Measurements from ENCODE around the gene IL7R. TPM values are rescaled to one million over a fixed set of nuclear protein-coding genes. Genes with fewer than 3 reads are reported as not detected.
A peak's percentile ranks its signal among the peaks of the same experiment; 100 is the strongest.

IL7R gene, protein sequence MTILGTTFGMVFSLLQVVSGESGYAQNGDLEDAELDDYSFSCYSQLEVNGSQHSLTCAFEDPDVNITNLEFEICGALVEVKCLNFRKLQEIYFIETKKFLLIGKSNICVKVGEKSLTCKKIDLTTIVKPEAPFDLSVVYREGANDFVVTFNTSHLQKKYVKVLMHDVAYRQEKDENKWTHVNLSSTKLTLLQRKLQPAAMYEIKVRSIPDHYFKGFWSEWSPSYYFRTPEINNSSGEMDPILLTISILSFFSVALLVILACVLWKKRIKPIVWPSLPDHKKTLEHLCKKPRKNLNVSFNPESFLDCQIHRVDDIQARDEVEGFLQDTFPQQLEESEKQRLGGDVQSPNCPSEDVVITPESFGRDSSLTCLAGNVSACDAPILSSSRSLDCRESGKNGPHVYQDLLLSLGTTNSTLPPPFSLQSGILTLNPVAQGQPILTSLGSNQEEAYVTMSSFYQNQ
- 360 TPM for total RNA-seq

DNA sequence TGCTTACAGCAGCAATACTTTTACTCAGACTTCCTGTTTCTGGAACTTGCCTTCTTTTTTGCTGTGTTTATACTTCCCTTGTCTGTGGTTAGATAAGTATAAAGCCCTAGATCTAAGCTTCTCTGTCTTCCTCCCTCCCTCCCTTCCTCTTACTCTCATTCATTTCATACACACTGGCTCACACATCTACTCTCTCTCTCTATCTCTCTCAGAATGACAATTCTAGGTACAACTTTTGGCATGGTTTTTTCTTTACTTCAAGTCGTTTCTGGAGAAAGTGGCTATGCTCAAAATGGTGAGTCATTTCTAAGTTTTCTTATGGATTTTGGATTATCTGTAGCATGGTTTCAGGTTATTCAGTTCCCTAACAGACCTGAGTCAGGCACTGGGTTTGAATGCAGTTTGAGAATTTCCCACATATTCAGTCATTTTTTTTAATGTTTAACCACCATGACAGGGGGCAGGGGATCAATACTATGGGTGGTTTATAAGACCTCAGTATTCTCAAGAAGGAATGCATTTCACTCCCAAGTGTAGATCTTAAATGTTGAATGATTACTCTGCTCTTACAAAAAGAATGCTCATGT is at the start of gene IL7R:
Gene IL7R (plus strand): TSS at position 127 of the 587 bp plus-strand sequence. CDS start 87 bp downstream, at position 214.
- no peaks in the 10 kb centered on the region for H3K9me3 ChIP-seq (ENCODE audit: low read depth, low read length)
- H3K4me3 ChIP-seq (ENCODE audit: low read length): peak within 1 kb of the TSS; percentile 47
- peaks cover 37% of the 10 kb centered on the region for H3K4me1 ChIP-seq (ENCODE audit: insufficient read depth, low read length)
- no peaks in the 10 kb centered on the region for H3K27me3 ChIP-seq (ENCODE audit: insufficient read depth, low read length)

GRCh38 chr5:35810601-35811000 is 46.1 kb upstream of the IL7R start:
- Histone ChIP-seq H3K4me1 (ENCODE audit: insufficient read depth, low read length) (peaks cover 28% of the 10 kb centered on the region), H3K27me3 (ENCODE audit: insufficient read depth, low read length) (no peaks in the 10 kb centered on the region), H3K9me3 (ENCODE audit: low read depth, low read length) (no peaks in the 10 kb centered on the region), H3K4me3 (ENCODE audit: low read length) (no peak overlapping the region)

- Histone ChIP-seq H3K4me1 (ENCODE audit: insufficient read depth, low read length) (peaks cover 31% of the 10 kb centered on the region), H3K27me3 (ENCODE audit: insufficient read depth, low read length) (no peaks in the 10 kb centered on the region), H3K9me3 (ENCODE audit: low read depth, low read length) (no peaks in the 10 kb centered on the region), H3K4me3 (ENCODE audit: low read length) (no peak overlapping the region)
Observed at GRCh38 chr5:35811108-35811741, 45.5 kb upstream of the IL7R start.

- H3K4me3 ChIP-seq (ENCODE audit: low read length): no peak overlapping the region
- no peaks in the 10 kb centered on the region for H3K27me3 ChIP-seq (ENCODE audit: insufficient read depth, low read length)
- H3K9me3 ChIP-seq (ENCODE audit: low read depth, low read length): no peaks in the 10 kb centered on the region
- H3K4me1 ChIP-seq (ENCODE audit: insufficient read depth, low read length): peaks cover 34% of the 10 kb centered on the region
Observed at GRCh38 chr5:35813521-35813920, 43.2 kb upstream of the IL7R start.

DNA sequence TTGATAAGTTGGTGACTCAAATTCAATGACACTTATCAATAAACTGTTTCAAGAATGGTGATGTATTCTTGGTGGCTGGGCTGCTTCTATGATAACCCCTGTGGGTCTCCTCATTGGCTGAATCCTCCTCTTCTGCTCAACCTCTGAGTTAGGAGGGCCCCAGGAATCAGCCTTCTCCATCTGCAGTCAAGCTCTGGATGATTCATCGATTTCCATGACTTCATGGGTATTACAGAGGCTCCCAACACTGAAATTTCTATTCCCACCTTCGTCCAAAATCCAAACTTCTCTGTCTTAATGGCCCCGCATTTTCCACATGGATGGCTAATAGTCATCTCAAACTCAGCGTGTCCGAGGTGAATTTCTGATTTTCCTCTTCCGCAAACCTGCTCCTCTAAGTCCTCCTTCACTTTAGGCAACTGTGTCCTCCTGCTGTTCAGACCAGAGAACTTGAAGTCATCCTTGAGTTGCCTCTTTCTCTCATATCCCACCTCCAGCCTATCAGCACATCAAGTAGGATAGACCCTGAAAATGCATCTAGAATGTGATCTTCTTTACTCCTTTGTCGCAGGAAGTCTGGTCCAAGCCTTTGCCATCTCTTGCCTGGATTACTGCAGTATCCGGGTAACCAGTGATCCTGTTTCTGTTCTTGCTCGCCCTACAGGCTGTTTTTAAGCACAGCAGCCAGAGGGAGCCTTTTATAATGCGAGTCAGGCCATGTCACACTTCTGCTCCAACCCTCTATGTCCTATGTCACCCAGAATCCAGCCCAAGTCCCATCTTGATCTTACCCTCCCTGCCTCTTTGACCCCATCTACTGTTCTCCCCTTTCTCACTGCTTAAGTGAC is 41.4 kb upstream of the IL7R start:
- Histone ChIP-seq H3K4me1 (ENCODE audit: insufficient read depth, low read length) (peaks cover 33% of the 10 kb centered on the region), H3K27me3 (ENCODE audit: insufficient read depth, low read length) (no peaks in the 10 kb centered on the region), H3K4me3 (ENCODE audit: low read length) (no peak overlapping the region), H3K9me3 (ENCODE audit: low read depth, low read length) (no peaks in the 10 kb centered on the region)

- Histone ChIP-seq H3K27me3 (ENCODE audit: insufficient read depth, low read length) (no peaks in the 10 kb centered on the region), H3K4me3 (ENCODE audit: low read length) (no peak overlapping the region), H3K4me1 (ENCODE audit: insufficient read depth, low read length) (peaks cover 29% of the 10 kb centered on the region), H3K9me3 (ENCODE audit: low read depth, low read length) (no peaks in the 10 kb centered on the region)
Observed at GRCh38 chr5:35816881-35817521, 39.7 kb upstream of the IL7R start.

- Histone ChIP-seq H3K4me1 (ENCODE audit: insufficient read depth, low read length) (peaks cover 34% of the 10 kb centered on the region), H3K9me3 (ENCODE audit: low read depth, low read length) (no peaks in the 10 kb centered on the region), H3K4me3 (ENCODE audit: low read length) (no peak overlapping the region), H3K27me3 (ENCODE audit: insufficient read depth, low read length) (no peaks in the 10 kb centered on the region)
Observed at GRCh38 chr5:35819026-35819425, 37.7 kb upstream of the IL7R start.

- H3K9me3 ChIP-seq (ENCODE audit: low read depth, low read length): no peaks in the 10 kb centered on the region
- no peak overlapping the region for H3K4me3 ChIP-seq (ENCODE audit: low read length)
- no peaks in the 10 kb centered on the region for H3K27me3 ChIP-seq (ENCODE audit: insufficient read depth, low read length)
- peaks cover 35% of the 10 kb centered on the region for H3K4me1 ChIP-seq (ENCODE audit: insufficient read depth, low read length)
Observed at GRCh38 chr5:35819668-35820067, 37.0 kb upstream of the IL7R start.

- peaks cover 39% of the 10 kb centered on the region for H3K4me1 ChIP-seq (ENCODE audit: insufficient read depth, low read length)
- H3K9me3 ChIP-seq (ENCODE audit: low read depth, low read length): no peaks in the 10 kb centered on the region
- H3K4me3 ChIP-seq (ENCODE audit: low read length): no peak overlapping the region
- no peaks in the 10 kb centered on the region for H3K27me3 ChIP-seq (ENCODE audit: insufficient read depth, low read length)
Observed at GRCh38 chr5:35820735-35821134, 36.0 kb upstream of the IL7R start.

DNA sequence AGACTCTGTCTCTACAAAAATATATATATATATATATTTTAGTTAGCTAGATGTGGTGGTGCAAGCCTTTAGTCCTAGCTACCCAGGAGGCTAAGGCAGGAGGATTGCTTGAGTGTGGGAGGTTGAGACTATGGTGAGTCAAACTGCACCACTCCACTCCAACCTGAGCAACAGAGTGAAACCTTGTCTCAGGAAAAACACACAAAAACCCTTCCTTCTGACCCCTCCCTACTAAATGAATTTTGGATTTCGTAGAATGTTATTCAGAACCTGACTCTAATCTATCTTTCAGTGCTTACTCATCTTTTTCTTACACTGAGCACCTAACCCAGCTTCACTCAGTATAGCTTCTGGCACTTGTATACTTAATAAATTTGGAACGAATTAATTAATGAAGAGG is 35.2 kb upstream of the IL7R start:
- H3K4me1 ChIP-seq (ENCODE audit: insufficient read depth, low read length): peaks cover 42% of the 10 kb centered on the region
- no peaks in the 10 kb centered on the region for H3K27me3 ChIP-seq (ENCODE audit: insufficient read depth, low read length)
- no peak overlapping the region for H3K4me3 ChIP-seq (ENCODE audit: low read length)
- no peaks in the 10 kb centered on the region for H3K9me3 ChIP-seq (ENCODE audit: low read depth, low read length)

- H3K9me3 ChIP-seq (ENCODE audit: low read depth, low read length): no peaks in the 10 kb centered on the region
- peaks cover 47% of the 10 kb centered on the region for H3K4me1 ChIP-seq (ENCODE audit: insufficient read depth, low read length)
- no peaks in the 10 kb centered on the region for H3K27me3 ChIP-seq (ENCODE audit: insufficient read depth, low read length)
- H3K4me3 ChIP-seq (ENCODE audit: low read length): no peak overlapping the region
Observed at GRCh38 chr5:35822511-35822910, 34.2 kb upstream of the IL7R start.

GRCh38 chr5:35823347-35824098 is 33.2 kb upstream of the IL7R start:
- Histone ChIP-seq H3K9me3 (ENCODE audit: low read depth, low read length) (no peaks in the 10 kb centered on the region), H3K4me1 (ENCODE audit: insufficient read depth, low read length) (peaks cover 47% of the 10 kb centered on the region), H3K27me3 (ENCODE audit: insufficient read depth, low read length) (no peaks in the 10 kb centered on the region), H3K4me3 (ENCODE audit: low read length) (no peak overlapping the region)

- peaks cover 38% of the 10 kb centered on the region for H3K4me1 ChIP-seq (ENCODE audit: insufficient read depth, low read length)
- no peaks in the 10 kb centered on the region for H3K27me3 ChIP-seq (ENCODE audit: insufficient read depth, low read length)
- no peaks in the 10 kb centered on the region for H3K9me3 ChIP-seq (ENCODE audit: low read depth, low read length)
- H3K4me3 ChIP-seq (ENCODE audit: low read length): no peak overlapping the region
Observed at GRCh38 chr5:35826056-35826455, 30.6 kb upstream of the IL7R start.

DNA sequence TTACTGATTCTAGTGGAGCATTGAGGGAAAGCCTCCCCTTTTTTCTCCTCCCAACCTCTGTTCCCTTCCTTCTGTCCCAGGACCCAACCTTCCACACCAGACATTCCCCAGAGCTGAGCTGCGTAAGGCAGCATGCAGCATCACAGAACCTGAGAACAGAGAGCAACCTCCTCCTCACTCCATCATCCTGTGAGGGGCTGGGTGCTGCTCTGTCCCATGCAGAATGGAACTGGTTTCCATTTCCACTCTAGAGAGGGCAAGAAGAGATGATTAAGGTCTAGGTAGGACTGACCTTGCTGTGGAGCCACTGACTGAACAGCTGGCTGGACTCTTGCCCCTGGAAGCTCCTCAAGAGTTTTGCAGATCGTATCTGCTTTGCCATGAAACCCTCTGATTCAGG is 30.1 kb upstream of the IL7R start:
- H3K4me3 ChIP-seq (ENCODE audit: low read length): no peak overlapping the region
- peaks cover 39% of the 10 kb centered on the region for H3K4me1 ChIP-seq (ENCODE audit: insufficient read depth, low read length)
- no peaks in the 10 kb centered on the region for H3K9me3 ChIP-seq (ENCODE audit: low read depth, low read length)
- H3K27me3 ChIP-seq (ENCODE audit: insufficient read depth, low read length): no peaks in the 10 kb centered on the region

Measured in mononuclear cell (primary cell).